T-helper 17 cell (primary cell): Measurements from ENCODE around the gene IFT20. TPM values are rescaled to one million over a fixed set of nuclear protein-coding genes. Genes with fewer than 3 reads are reported as not detected.

Experiments used
- ATAC-seq: fragments of 150-1000 bp; cut with Tn5 transposase; 2 replicates; pipeline ENCODE4 v1.10.0; 2021; ENCODE audit warnings: mild to moderate bottlenecking, moderate library complexity
- DNase-seq, 3 donors: peaks; one replicate each; pipeline versions ENCODE4 v3.0.0 to v3.0.0-alpha.2; 2020 to 2021
- H3K9me3 ChIP-seq: one replicate; pipeline ENCODE4 v1.7.0; 2013; ENCODE audit warnings: low read length, mild to moderate bottlenecking; ENCODE audit not compliant: control insufficient read depth, poor library complexity, severe bottlenecking
- H3K27ac Mint-ChIP-seq: one replicate; pipeline ENCODE4 v1.8.0; 2022; ENCODE audit warnings: mild to moderate bottlenecking, moderate library complexity, mixed read lengths
- H3K27me3 Mint-ChIP-seq: one replicate; pipeline ENCODE4 v1.8.0; 2022; ENCODE audit warnings: mixed read lengths
- H3K36me3 Mint-ChIP-seq: one replicate; pipeline ENCODE4 v1.8.0; 2022; ENCODE audit warnings: low read depth, mixed read lengths
- H3K4me1 Mint-ChIP-seq: one replicate; pipeline ENCODE4 v1.8.0; 2022; ENCODE audit warnings: mild to moderate bottlenecking, mixed read lengths
- H3K4me3 Mint-ChIP-seq: one replicate; pipeline ENCODE4 v1.8.0; 2022; ENCODE audit warnings: mild to moderate bottlenecking, moderate library complexity, mixed read lengths
- total RNA-seq, 4 donors: library from RNA in 2 of 4; stranded (reverse) in 2 of 4; gene quantifications; one replicate each; pipeline ENCODE4 v1.2.3 and lab custom pipeline; 2022 to 2026

The IFT20 gene
- total RNA-seq, 2 donors from 2014 or later = 60.6 to 64.6 TPM

GRCh38 chr17:28338056-28338768 is 2.9 kb upstream of the IFT20 start:
- no peaks in the 10 kb centered on the region for H3K27me3 Mint-ChIP-seq
- H3K36me3 Mint-ChIP-seq = peaks cover 2% of the 10 kb centered on the region
- no peak overlapping the region for H3K27ac Mint-ChIP-seq
- peak overlapping the region; percentile 43 for H3K4me3 Mint-ChIP-seq
- no peaks in the 10 kb centered on the region for H3K9me3 ChIP-seq
- H3K4me1 Mint-ChIP-seq = peaks cover 32% of the 10 kb centered on the region
- no peak for ATAC-seq
- DNase-seq = no peak

- Mint-ChIP-seq H3K36me3 (peaks cover 5% of the 10 kb centered on the region), H3K4me3 (peak overlapping the region; percentile 98), H3K27me3 (no peaks in the 10 kb centered on the region), H3K4me1 (peaks cover 34% of the 10 kb centered on the region), H3K27ac (peak overlapping the region; percentile 89)
- no peak for DNase-seq
- no peaks in the 10 kb centered on the region for H3K9me3 ChIP-seq
- ATAC-seq = no peak
These were observed 943 bp upstream of the IFT20 start for GRCh38 chr17:28335959-28336871.

GRCh38 chr17:28334666-28335200 is 539 bp downstream of the IFT20 start:
- H3K4me1 Mint-ChIP-seq = peaks cover 34% of the 10 kb centered on the region
- ATAC-seq = no peak
- peaks cover 4% of the 10 kb centered on the region for H3K36me3 Mint-ChIP-seq
- no peak for DNase-seq
- no peaks in the 10 kb centered on the region for H3K9me3 ChIP-seq
- H3K27me3 Mint-ChIP-seq = no peaks in the 10 kb centered on the region
- peak overlapping the region; percentile 89 for H3K27ac Mint-ChIP-seq
- H3K4me3 Mint-ChIP-seq = peak overlapping the region; percentile 98

GRCh38 chr17:28334171-28334570 is 1.1 kb downstream of the IFT20 start:
- peak overlapping the region; percentile 89 for H3K27ac Mint-ChIP-seq
- peaks cover 32% of the 10 kb centered on the region for H3K4me1 Mint-ChIP-seq
- no peaks in the 10 kb centered on the region for H3K9me3 ChIP-seq
- DNase-seq = no peak
- no peak for ATAC-seq
- H3K27me3 Mint-ChIP-seq = no peaks in the 10 kb centered on the region
- H3K36me3 Mint-ChIP-seq = peaks cover 4% of the 10 kb centered on the region
- peak overlapping the region; percentile 98 for H3K4me3 Mint-ChIP-seq

GRCh38 chr17:28333083-28333746 is 2.1 kb downstream of the IFT20 start:
- DNase-seq = no peak
- no peak overlapping the region for H3K4me3 Mint-ChIP-seq
- no peak for ATAC-seq
- peaks cover 28% of the 10 kb centered on the region for H3K4me1 Mint-ChIP-seq
- peaks cover 4% of the 10 kb centered on the region for H3K36me3 Mint-ChIP-seq
- peak overlapping the region; percentile 89 for H3K27ac Mint-ChIP-seq
- H3K27me3 Mint-ChIP-seq = no peaks in the 10 kb centered on the region
- no peaks in the 10 kb centered on the region for H3K9me3 ChIP-seq

- H3K4me1 Mint-ChIP-seq = peaks cover 19% of the 10 kb centered on the region
- H3K27ac Mint-ChIP-seq = no peak overlapping the region
- no peaks in the 10 kb centered on the region for H3K9me3 ChIP-seq
- ATAC-seq (no peak), DNase-seq (no peak)
- H3K4me3 Mint-ChIP-seq = no peak overlapping the region
- peaks cover 4% of the 10 kb centered on the region for H3K36me3 Mint-ChIP-seq
- no peaks in the 10 kb centered on the region for H3K27me3 Mint-ChIP-seq
These were observed 3.3 kb downstream of the IFT20 start for GRCh38 chr17:28331891-28332420.

- H3K27ac Mint-ChIP-seq = no peak overlapping the region
- DNase-seq (no peak), ATAC-seq (no peak)
- H3K4me3 Mint-ChIP-seq = no peak overlapping the region
- H3K9me3 ChIP-seq = no peaks in the 10 kb centered on the region
- H3K4me1 Mint-ChIP-seq = peaks cover 16% of the 10 kb centered on the region
- peaks cover 4% of the 10 kb centered on the region for H3K36me3 Mint-ChIP-seq
- no peaks in the 10 kb centered on the region for H3K27me3 Mint-ChIP-seq
These were observed 4.6 kb downstream of the IFT20 start for GRCh38 chr17:28330671-28331070.

GRCh38 chr17:28328325-28328724 is 6.9 kb downstream of the IFT20 start:
- Mint-ChIP-seq H3K27me3 (no peaks in the 10 kb centered on the region), H3K4me3 (no peak overlapping the region), H3K27ac (no peak overlapping the region), H3K36me3 (peaks cover 4% of the 10 kb centered on the region), H3K4me1 (peaks cover 3% of the 10 kb centered on the region)
- no peaks in the 10 kb centered on the region for H3K9me3 ChIP-seq
- ATAC-seq (no peak), DNase-seq (no peak)

GRCh38 chr17:28327709-28328108 is 7.6 kb downstream of the IFT20 start:
- no peaks in the 10 kb centered on the region for H3K27me3 Mint-ChIP-seq

GRCh38 chr17:28327031-28327607 is 8.2 kb downstream of the IFT20 start:
- H3K9me3 ChIP-seq = no peaks in the 10 kb centered on the region
- no peak for ATAC-seq
- Mint-ChIP-seq H3K4me1 (no peaks in the 10 kb centered on the region), H3K4me3 (no peak overlapping the region), H3K27ac (no peak overlapping the region), H3K27me3 (no peaks in the 10 kb centered on the region), H3K36me3 (peaks cover 2% of the 10 kb centered on the region)
- DNase-seq = no peak

More at GRCh38 chr17:28327709-28328108, 7.6 kb downstream of the IFT20 start:
- Mint-ChIP-seq H3K36me3 (peaks cover 4% of the 10 kb centered on the region), H3K27ac (no peak overlapping the region), H3K4me1 (peaks cover 2% of the 10 kb centered on the region), H3K4me3 (no peak overlapping the region)
- ATAC-seq = no peak
- no peak for DNase-seq
- H3K9me3 ChIP-seq = no peaks in the 10 kb centered on the region

GRCh38 chr17:28326114-28326513 is 9.2 kb downstream of the IFT20 start:
- no peaks in the 10 kb centered on the region for H3K9me3 ChIP-seq
- Mint-ChIP-seq H3K36me3 (no peaks in the 10 kb centered on the region), H3K27me3 (no peaks in the 10 kb centered on the region), H3K4me1 (peaks cover 2% of the 10 kb centered on the region), H3K27ac (no peak overlapping the region), H3K4me3 (no peak overlapping the region)
- DNase-seq (no peak), ATAC-seq (no peak)

- peaks cover 4% of the 10 kb centered on the region for H3K4me1 Mint-ChIP-seq
- H3K36me3 Mint-ChIP-seq = no peaks in the 10 kb centered on the region
- DNase-seq (no peak), ATAC-seq (no peak)
- no peak overlapping the region for H3K27ac Mint-ChIP-seq
- no peak overlapping the region for H3K4me3 Mint-ChIP-seq
- no peaks in the 10 kb centered on the region for H3K9me3 ChIP-seq
- no peaks in the 10 kb centered on the region for H3K27me3 Mint-ChIP-seq
These were observed 10.1 kb downstream of the IFT20 start for GRCh38 chr17:28325211-28325610.
